K562 (cell line): ENCODE data around the gene BOLA1. TPM values are rescaled to one million over a fixed set of nuclear protein-coding genes. Genes with fewer than 3 reads are reported as not detected.

ENCODE experiments used
- ATF7 ChIP-seq: fragments of 450-650 bp; IDR thresholded peaks from 2 replicates; pipeline ENCODE4 v1.7.1; 2014; ENCODE audit warnings: mild to moderate bottlenecking, moderate library complexity
- CHAMP1 ChIP-seq: fragments of 450-650 bp; IDR thresholded peaks from 2 replicates; pipeline ENCODE4 v1.6.1; 2016; ENCODE audit warnings: mild to moderate bottlenecking
- COPS2 ChIP-seq: fragments of 450-650 bp; conservative IDR thresholded peaks from 2 replicates; pipeline ENCODE4 v1.6.1; 2016; ENCODE audit warnings: mild to moderate bottlenecking, moderate library complexity
- CREB3L1 ChIP-seq: fragments of 450-650 bp; IDR thresholded peaks from 2 replicates; pipeline ENCODE4 v1.6.1; 2014; ENCODE audit warnings: low read depth, mild to moderate bottlenecking, moderate library complexity, borderline replicate concordance
- DPF2 ChIP-seq: fragments of 450-650 bp; IDR thresholded peaks from 2 replicates; pipeline ENCODE4 v1.6.1; 2016
- GATAD2B ChIP-seq: fragments of 450-650 bp; IDR thresholded peaks from 2 replicates; pipeline ENCODE4 v1.6.1; 2017; ENCODE audit warnings: mild to moderate bottlenecking, borderline replicate concordance
- HNRNPUL1 ChIP-seq: fragments of 200-400 bp; formaldehyde crosslinking; IDR thresholded peaks from 2 replicates; pipeline ENCODE4 v1.6.1; 2017; ENCODE audit warnings: low read length
- JUN ChIP-seq, 2 experiments: sonication (generic) in 1 of 2; formaldehyde crosslinking in 1 of 2; IDR thresholded peaks; 2 replicates each; pipeline versions ENCODE4 v1.6.1 to v1.8.0; 2012 to 2022; ENCODE audit warnings: borderline replicate concordance in 2 of 2, mild to moderate bottlenecking in 2 of 2, improper control_type of control experiment in 1 of 2, low read depth in 1 of 2, low read length in 1 of 2, missing genetic modification reagents in 1 of 2
- KDM2B ChIP-seq: fragments of 250-450 bp; sonication (Bioruptor Pico); IDR thresholded peaks from 2 replicates; pipeline ENCODE4 v1.8.0; 2021; ENCODE audit warnings: mild to moderate bottlenecking, moderate library complexity
- MYC ChIP-seq, 2 experiments: fragments of 250-450 bp in 1 of 2; sonication (Bioruptor Pico) in 1 of 2; IDR thresholded peaks; 2 replicates each; pipeline versions ENCODE4 v1.5.1 to v1.6.1; 2012 to 2021; ENCODE audit warnings: low read depth in 2 of 2, borderline replicate concordance in 1 of 2, improper control_type of control experiment in 1 of 2, low read length in 1 of 2, mild to moderate bottlenecking in 1 of 2, moderate library complexity in 1 of 2
- NBN ChIP-seq: fragments of 450-650 bp; IDR thresholded peaks from 2 replicates; pipeline ENCODE4 v1.6.1; 2016; ENCODE audit warnings: low read depth, mild to moderate bottlenecking
- NFIC ChIP-seq: fragments of 450-650 bp; IDR thresholded peaks from 2 replicates; pipeline ENCODE4 v1.6.1; 2017; ENCODE audit warnings: mild to moderate bottlenecking, inconsistent platforms
- RFX1 ChIP-seq: fragments of 450-650 bp; IDR thresholded peaks from 2 replicates; pipeline ENCODE4 v1.6.1; 2016; ENCODE audit warnings: mild to moderate bottlenecking, moderate library complexity
- SMARCC2 ChIP-seq: fragments of 450-650 bp; IDR thresholded peaks from 2 replicates; pipeline ENCODE4 v1.6.1; 2017; ENCODE audit warnings: antibody characterized with exemption, moderate library complexity, mild to moderate bottlenecking, low read depth
- TAL1 ChIP-seq: fragments of 450-650 bp; IDR thresholded peaks from 2 replicates; pipeline ENCODE4 v1.6.1; 2016; ENCODE audit warnings: mild to moderate bottlenecking
- ZNF121 ChIP-seq: sonication (generic); formaldehyde crosslinking; conservative IDR thresholded peaks from 2 replicates; pipeline ENCODE4 v1.8.0; 2022; ENCODE audit warnings: missing genetic modification reagents
- polyA plus RNA-seq, 8 experiments: library from polyadenylated mRNA; depleted of rRNA in 4 of 8; stranded (reverse) in 5 of 8; unstranded in 3 of 8; fragments of >200 nt; fragmentation: Nextera tagmentation in 2 of 8; fragmentation: Illumina TruSeq in 1 of 8; extraction: Ambion mirVana in 2 of 8; extraction: Trizol in 1 of 8; gene quantifications; 2 replicates each; pipeline versions ENCODE4 v1.2.1 to v1.2.3, GENCODE V29; 2011 to 2014; ENCODE audit warnings: inconsistent platforms in 1 of 8, missing spikeins in 1 of 8
- total RNA-seq, 7 experiments: library from RNA; depleted of rRNA in 6 of 7; stranded (reverse); fragments of >200 nt in 6 of 7; fragmentation: Illumina TruSeq in 2 of 7; extraction: Trizol in 2 of 7; gene quantifications; 2 replicates each; pipeline versions ENCODE4 v1.2.1 to v1.2.3, GENCODE V29; 2011 to 2021; ENCODE audit warnings: low replicate concordance in 1 of 7
- TF ChIP-seq, protein P1 (sequence below): fragments of 450-650 bp; conservative IDR thresholded peaks from 2 replicates; pipeline ENCODE4 v1.6.1; 2016; ENCODE audit warnings: missing genetic modification characterization, low read depth, mild to moderate bottlenecking, missing compliant biosample characterization, moderate library complexity
- TF ChIP-seq, protein P2 (sequence below), 2 experiments: fragments of 200-800 bp in 1 of 2; sonication (Bioruptor generic) in 1 of 2; sonication (generic) in 1 of 2; formaldehyde crosslinking in 1 of 2; IDR thresholded peaks in 1 of 2; conservative IDR thresholded peaks in 1 of 2; 2 replicates each; pipeline versions ENCODE4 v1.5.0 to v1.6.1; 2016 to 2020; ENCODE audit warnings: missing compliant biosample characterization in 1 of 2, missing genetic modification characterization in 1 of 2, missing genetic modification reagents in 1 of 2
- TF ChIP-seq, protein P3 (sequence below): fragments of 250-450 bp; sonication (Bioruptor Pico); IDR thresholded peaks from 2 replicates; pipeline ENCODE4 v1.8.0; 2021; ENCODE audit warnings: moderate library complexity, mild to moderate bottlenecking, inconsistent platforms

The BOLA1 gene
- total and polyA plus RNA-seq, 9 of the 15 experiments (the other 6 are each of a cell fraction or from before 2014, with no cell fraction given) = 0.18 to 1.2 (median 0.40) TPM; not detected in 2

GRCh38 chr1:149906570-149907075 lies 7.3 kb downstream of the BOLA1 start (continued):
- peak; percentile 51; the same call in 1 of the 2 replicates for TF ChIP-seq RFX1
- TF ChIP-seq ATF7 = 0 out of 2 replicates have a peak, but pooled peaks have one; percentile 30
- TF ChIP-seq DPF2 = peak; percentile 93
- 0 out of 2 replicates have a peak, but pooled peaks have one; percentile 32 for TF ChIP-seq NFIC
- no peak for TF ChIP-seq ZNF121
- TF ChIP-seq, protein P1, sequence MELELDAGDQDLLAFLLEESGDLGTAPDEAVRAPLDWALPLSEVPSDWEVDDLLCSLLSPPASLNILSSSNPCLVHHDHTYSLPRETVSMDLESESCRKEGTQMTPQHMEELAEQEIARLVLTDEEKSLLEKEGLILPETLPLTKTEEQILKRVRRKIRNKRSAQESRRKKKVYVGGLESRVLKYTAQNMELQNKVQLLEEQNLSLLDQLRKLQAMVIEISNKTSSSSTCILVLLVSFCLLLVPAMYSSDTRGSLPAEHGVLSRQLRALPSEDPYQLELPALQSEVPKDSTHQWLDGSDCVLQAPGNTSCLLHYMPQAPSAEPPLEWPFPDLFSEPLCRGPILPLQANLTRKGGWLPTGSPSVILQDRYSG (tag) = no peak
- TF ChIP-seq, protein P2, sequence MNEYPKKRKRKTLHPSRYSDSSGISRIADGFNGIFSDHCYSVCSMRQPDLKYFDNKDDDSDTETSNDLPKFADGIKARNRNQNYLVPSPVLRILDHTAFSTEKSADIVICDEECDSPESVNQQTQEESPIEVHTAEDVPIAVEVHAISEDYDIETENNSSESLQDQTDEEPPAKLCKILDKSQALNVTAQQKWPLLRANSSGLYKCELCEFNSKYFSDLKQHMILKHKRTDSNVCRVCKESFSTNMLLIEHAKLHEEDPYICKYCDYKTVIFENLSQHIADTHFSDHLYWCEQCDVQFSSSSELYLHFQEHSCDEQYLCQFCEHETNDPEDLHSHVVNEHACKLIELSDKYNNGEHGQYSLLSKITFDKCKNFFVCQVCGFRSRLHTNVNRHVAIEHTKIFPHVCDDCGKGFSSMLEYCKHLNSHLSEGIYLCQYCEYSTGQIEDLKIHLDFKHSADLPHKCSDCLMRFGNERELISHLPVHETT (CRISPR knock-in tag; conservative IDR thresholded peaks at IDR 0.05 in 1 of 2, IDR thresholded peaks at IDR 0.05 in 1 of 2) = 0 out of 4 replicates have a peak, but pooled peaks of 1 of the 2 experiments have one; percentile 35
- TF ChIP-seq TAL1 = peak; percentile 44; the same call in 1 of the 2 replicates
- TF ChIP-seq NBN = no peak
- TF ChIP-seq CHAMP1 = no peak
- peak; percentile 81 for TF ChIP-seq SMARCC2
- TF ChIP-seq GATAD2B = no peak
- TF ChIP-seq JUN (IDR thresholded peaks at IDR 0.05; ENCODE audit: borderline replicate concordance, low read depth, low read length) = peak; percentile 77; the same call in 1 of the 2 replicates
- no peak for TF ChIP-seq JUN (CRISPR knock-in tag; IDR thresholded peaks at IDR 0.05; ENCODE audit: borderline replicate concordance)
- TF ChIP-seq HNRNPUL1 = no peak
- no peak for TF ChIP-seq KDM2B
- TF ChIP-seq, protein P3, sequence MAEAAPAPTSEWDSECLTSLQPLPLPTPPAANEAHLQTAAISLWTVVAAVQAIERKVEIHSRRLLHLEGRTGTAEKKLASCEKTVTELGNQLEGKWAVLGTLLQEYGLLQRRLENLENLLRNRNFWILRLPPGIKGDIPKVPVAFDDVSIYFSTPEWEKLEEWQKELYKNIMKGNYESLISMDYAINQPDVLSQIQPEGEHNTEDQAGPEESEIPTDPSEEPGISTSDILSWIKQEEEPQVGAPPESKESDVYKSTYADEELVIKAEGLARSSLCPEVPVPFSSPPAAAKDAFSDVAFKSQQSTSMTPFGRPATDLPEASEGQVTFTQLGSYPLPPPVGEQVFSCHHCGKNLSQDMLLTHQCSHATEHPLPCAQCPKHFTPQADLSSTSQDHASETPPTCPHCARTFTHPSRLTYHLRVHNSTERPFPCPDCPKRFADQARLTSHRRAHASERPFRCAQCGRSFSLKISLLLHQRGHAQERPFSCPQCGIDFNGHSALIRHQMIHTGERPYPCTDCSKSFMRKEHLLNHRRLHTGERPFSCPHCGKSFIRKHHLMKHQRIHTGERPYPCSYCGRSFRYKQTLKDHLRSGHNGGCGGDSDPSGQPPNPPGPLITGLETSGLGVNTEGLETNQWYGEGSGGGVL (CRISPR knock-in tag) = no peak
- TF ChIP-seq CREB3L1 = 0 out of 2 replicates have a peak, but pooled peaks have one; percentile 22
- no peak for TF ChIP-seq MYC (IDR thresholded peaks at IDR 0.05; ENCODE audit: low read depth, low read length)
- TF ChIP-seq MYC (CRISPR knock-in tag; IDR thresholded peaks at IDR 0.05; ENCODE audit: borderline replicate concordance, low read depth) = no peak
- no peak for TF ChIP-seq COPS2
